Neuron (in vitro differentiated cells): Measurements from ENCODE around the gene RPS6KA2.
"Not testable (repeated sequence)": the region's sequence is repeated elsewhere in the genome, so short reads cannot be mapped to it uniquely, and the experiment has no call there.

Experiments used
- H2AFZ ChIP-seq: one replicate; pipeline ENCODE4 v1.6.1; 2013; ENCODE audit warnings: low read depth, mild to moderate bottlenecking, inconsistent platforms, low read length, moderate library complexity
- H3K27me3 ChIP-seq: one replicate; pipeline ENCODE4 v1.6.1; 2013; ENCODE audit warnings: low read length; ENCODE audit not compliant: insufficient read depth
- H3K36me3 ChIP-seq: one replicate; pipeline ENCODE4 v1.6.1; 2013; ENCODE audit warnings: low read length; ENCODE audit not compliant: insufficient read depth
- H3K4me1 ChIP-seq: one replicate; pipeline ENCODE4 v1.6.1; 2013; ENCODE audit warnings: low read length; ENCODE audit not compliant: insufficient read depth
- H3K4me3 ChIP-seq: 2 replicates; pipeline ENCODE4 v1.5.1; 2013; ENCODE audit warnings: mild to moderate bottlenecking, low read length, moderate library complexity
- H3K9me3 ChIP-seq: one replicate; pipeline ENCODE4 v1.6.1; 2013; ENCODE audit warnings: low read length

Gene RPS6KA2

GRCh38 chr6:166637812-166638572, 10.9 kb upstream of the RPS6KA2 start:
- H3K36me3 ChIP-seq, result no peaks in the 10 kb centered on the region
- H3K4me1 ChIP-seq, result no peaks in the 10 kb centered on the region
- no peak overlapping the region for H2AFZ ChIP-seq
- H3K27me3 ChIP-seq, result no peaks in the 10 kb centered on the region
- no peak overlapping the region for H3K4me3 ChIP-seq
- peaks cover 2% of the 10 kb centered on the region for H3K9me3 ChIP-seq

GRCh38 chr6:166636934-166637333, 9.9 kb upstream of the RPS6KA2 start:
- Histone ChIP-seq H3K36me3 (no peaks in the 10 kb centered on the region), H3K4me3 (no peak overlapping the region), H2AFZ (no peak overlapping the region), H3K4me1 (no peaks in the 10 kb centered on the region), H3K27me3 (no peaks in the 10 kb centered on the region), H3K9me3 (peaks cover 2% of the 10 kb centered on the region)

GRCh38 chr6:166636191-166636933, 9.3 kb upstream of the RPS6KA2 start:
- Histone ChIP-seq H3K27me3 (no peaks in the 10 kb centered on the region), H3K4me3 (no peak overlapping the region), H3K36me3 (no peaks in the 10 kb centered on the region), H3K4me1 (no peaks in the 10 kb centered on the region), H2AFZ (no peak overlapping the region), H3K9me3 (peaks cover 2% of the 10 kb centered on the region)

- Histone ChIP-seq H2AFZ (no peak overlapping the region), H3K4me3 (no peak overlapping the region), H3K9me3 (peaks cover 2% of the 10 kb centered on the region), H3K36me3 (no peaks in the 10 kb centered on the region), H3K27me3 (no peaks in the 10 kb centered on the region), H3K4me1 (no peaks in the 10 kb centered on the region)
Observed at GRCh38 chr6:166635013-166635970, 8.2 kb upstream of the RPS6KA2 start.

GRCh38 chr6:166634581-166634980, 7.5 kb upstream of the RPS6KA2 start:
- not testable (repeated sequence) for H2AFZ ChIP-seq, H3K9me3 ChIP-seq, H3K27me3 ChIP-seq, H3K36me3 ChIP-seq, H3K4me1 ChIP-seq, H3K4me3 ChIP-seq

GRCh38 chr6:166633732-166634535, 6.9 kb upstream of the RPS6KA2 start:
- H3K4me3 ChIP-seq, result no peak overlapping the region
- no peak overlapping the region for H2AFZ ChIP-seq
- no peaks in the 10 kb centered on the region for H3K36me3 ChIP-seq
- H3K9me3 ChIP-seq, result no peaks in the 10 kb centered on the region
- no peaks in the 10 kb centered on the region for H3K27me3 ChIP-seq
- peaks cover 2% of the 10 kb centered on the region for H3K4me1 ChIP-seq

GRCh38 chr6:166632731-166633130, 5.7 kb upstream of the RPS6KA2 start:
- no peaks in the 10 kb centered on the region for H3K9me3 ChIP-seq
- H3K36me3 ChIP-seq, result no peaks in the 10 kb centered on the region
- no peak overlapping the region for H2AFZ ChIP-seq
- H3K4me1 ChIP-seq, result peaks cover 10% of the 10 kb centered on the region
- no peaks in the 10 kb centered on the region for H3K27me3 ChIP-seq
- no peak overlapping the region for H3K4me3 ChIP-seq

- no peak overlapping the region for H3K4me3 ChIP-seq
- H3K36me3 ChIP-seq, result no peaks in the 10 kb centered on the region
- no peaks in the 10 kb centered on the region for H3K9me3 ChIP-seq
- H3K4me1 ChIP-seq, result peaks cover 17% of the 10 kb centered on the region
- H2AFZ ChIP-seq, result no peak overlapping the region
- no peaks in the 10 kb centered on the region for H3K27me3 ChIP-seq
Observed at GRCh38 chr6:166630462-166630861, 3.4 kb upstream of the RPS6KA2 start.

- Histone ChIP-seq H2AFZ (no peak overlapping the region), H3K36me3 (no peaks in the 10 kb centered on the region), H3K4me1 (peaks cover 20% of the 10 kb centered on the region), H3K9me3 (no peaks in the 10 kb centered on the region), H3K4me3 (no peak overlapping the region), H3K27me3 (no peaks in the 10 kb centered on the region)
Observed at GRCh38 chr6:166629628-166630027, 2.6 kb upstream of the RPS6KA2 start.

GRCh38 chr6:166627875-166628801, 1.1 kb upstream of the RPS6KA2 start:
- no peaks in the 10 kb centered on the region for H3K27me3 ChIP-seq
- peaks cover 20% of the 10 kb centered on the region for H3K4me1 ChIP-seq
- no peaks in the 10 kb centered on the region for H3K36me3 ChIP-seq
- peak overlapping the region; percentile 70 for H3K4me3 ChIP-seq
- no peaks in the 10 kb centered on the region for H3K9me3 ChIP-seq
- H2AFZ ChIP-seq, result peak overlapping the region; percentile 87

- no peaks in the 10 kb centered on the region for H3K27me3 ChIP-seq
Observed at GRCh38 chr6:166626177-166627032, 646 bp downstream of the RPS6KA2 start.

More at GRCh38 chr6:166626177-166627032, 646 bp downstream of the RPS6KA2 start:
- Histone ChIP-seq H3K9me3 (no peaks in the 10 kb centered on the region), H3K4me1 (peaks cover 20% of the 10 kb centered on the region), H2AFZ (peak overlapping the region; percentile 91), H3K36me3 (no peaks in the 10 kb centered on the region), H3K4me3 (peak overlapping the region; percentile 96)
